Dermis microvascular lymphatic vessel endothelial cell (primary cell): ENCODE data around the gene TAS2R50. TPM values are rescaled to one million over a fixed set of nuclear protein-coding genes. Genes with fewer than 3 reads are reported as not detected.
"Not testable (repeated sequence)": the region's sequence is repeated elsewhere in the genome, so short reads cannot be mapped to it uniquely, and the experiment has no call there.

ENCODE experiments used
- DNase-seq, 2 donors: peaks; one replicate each; pipeline versions ENCODE4 v3.0.0 to v3.0.0-alpha.2; 2010; ENCODE audit warnings: low read depth in 2 of 2
- total RNA-seq: library from RNA; depleted of rRNA; stranded (reverse); fragments of >200 nt; gene quantifications from 2 replicates; pipeline ENCODE4 v1.2.1, GENCODE V29; 2014

TAS2R50 gene, protein sequence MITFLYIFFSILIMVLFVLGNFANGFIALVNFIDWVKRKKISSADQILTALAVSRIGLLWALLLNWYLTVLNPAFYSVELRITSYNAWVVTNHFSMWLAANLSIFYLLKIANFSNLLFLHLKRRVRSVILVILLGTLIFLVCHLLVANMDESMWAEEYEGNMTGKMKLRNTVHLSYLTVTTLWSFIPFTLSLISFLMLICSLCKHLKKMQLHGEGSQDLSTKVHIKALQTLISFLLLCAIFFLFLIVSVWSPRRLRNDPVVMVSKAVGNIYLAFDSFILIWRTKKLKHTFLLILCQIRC
- 1.2 and 1.8 TPM in 2 replicates for total RNA-seq

- no peak for DNase-seq
These were observed at the start of gene TAS2R50 for GRCh38 chr12:10986812-10987211. Gene TAS2R50 (minus strand): TSS chr12:10986912. CDS start chr12:10986860, 52 bp downstream.

- not testable (repeated sequence) for DNase-seq
These were observed 47.2 kb upstream of the TAS2R50 start for GRCh38 chr12:11033959-11034358.

DNA sequence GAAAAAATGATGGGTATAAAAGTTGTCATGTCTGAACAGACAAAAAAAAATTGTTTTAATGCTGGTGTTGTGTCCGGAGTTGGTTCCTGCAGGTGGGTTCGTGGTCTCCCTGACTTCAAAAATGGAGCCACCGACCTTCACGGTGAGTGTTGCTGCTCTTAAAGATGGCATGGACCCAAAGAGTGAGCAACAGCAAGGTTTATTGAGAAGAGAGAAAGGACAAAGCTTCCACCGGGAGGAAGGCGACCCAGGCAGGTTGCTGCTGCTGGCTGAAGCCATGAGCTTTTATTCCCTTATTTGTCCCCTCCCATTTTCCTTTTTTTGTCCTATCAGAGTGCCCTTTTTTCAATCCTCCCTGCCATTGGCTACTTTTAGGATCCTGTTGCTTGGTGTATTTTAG is 44.6 kb upstream of the TAS2R50 start, which contains the start of gene TAS2R31:
TSS of gene TAS2R31 (minus strand) at position 101 of the 400 bp plus-strand sequence. CDS start at position 29, 72 bp downstream.
- no peak for DNase-seq

DNA sequence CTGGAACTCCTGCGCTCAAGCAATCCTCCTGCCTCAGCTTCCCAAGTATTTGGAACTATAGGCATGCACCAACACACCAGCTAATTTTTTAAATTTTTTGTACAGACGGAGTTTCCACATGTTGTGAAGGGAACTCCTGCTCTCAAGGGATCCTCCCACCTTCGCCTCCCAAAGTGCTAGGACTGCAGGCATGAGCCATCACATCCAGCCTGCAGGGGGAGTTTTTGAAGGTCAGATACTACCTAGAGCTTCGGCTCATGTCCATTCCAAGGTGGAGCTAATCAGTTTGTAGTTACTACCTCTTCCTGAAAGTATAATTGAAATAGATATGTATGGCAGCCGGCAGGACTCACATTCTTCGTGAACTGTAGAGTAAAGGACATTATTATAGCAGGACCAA is 39.4 kb upstream of the TAS2R50 start:
- DNase-seq, result no peak

DNA sequence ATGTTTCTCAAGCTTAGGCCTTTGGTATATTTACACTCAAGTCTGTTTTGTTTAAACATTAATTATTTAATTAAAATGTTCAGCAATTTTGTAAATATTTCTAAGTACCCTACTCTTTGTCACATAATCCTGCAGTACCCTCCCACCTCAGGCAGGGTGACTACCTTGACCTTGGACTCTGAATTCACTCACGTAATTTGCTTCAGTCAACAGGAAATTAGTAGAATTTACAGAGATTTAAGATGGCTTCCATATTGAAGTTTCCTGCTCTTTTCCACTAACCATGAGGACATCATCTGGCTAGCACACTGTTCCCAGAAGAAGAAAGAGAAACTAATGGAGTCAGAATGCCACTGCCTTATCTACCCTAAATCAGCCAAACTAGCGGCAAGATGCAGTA is 36.7 kb upstream of the TAS2R50 start:
- no peak for DNase-seq

- no peak for DNase-seq
These were observed 35.8 kb upstream of the TAS2R50 start, which contains the start of gene TAS2R19 for GRCh38 chr12:11022520-11022919. Gene TAS2R19 (minus strand): TSS chr12:11022620. CDS start chr12:11022571, 49 bp downstream.

DNA sequence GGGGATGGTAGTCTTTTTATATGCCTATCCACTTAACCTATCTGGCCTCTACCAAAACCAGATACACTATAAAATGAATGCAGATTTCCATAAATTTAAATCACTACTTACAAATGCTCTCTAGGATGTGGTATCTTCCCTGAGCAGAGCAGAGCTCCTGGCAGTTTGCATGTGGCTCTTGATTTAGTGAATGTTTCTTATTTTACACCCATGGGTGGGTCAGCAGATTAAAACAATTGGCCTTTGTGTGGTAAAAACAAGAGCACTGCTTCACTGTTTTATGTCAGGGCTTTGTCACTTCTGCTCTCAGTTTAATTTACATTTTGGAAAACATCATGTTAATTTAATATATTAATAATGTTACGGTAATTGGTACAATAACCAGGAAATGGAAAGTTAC is 30.2 kb upstream of the TAS2R50 start:
- no peak for DNase-seq

DNA sequence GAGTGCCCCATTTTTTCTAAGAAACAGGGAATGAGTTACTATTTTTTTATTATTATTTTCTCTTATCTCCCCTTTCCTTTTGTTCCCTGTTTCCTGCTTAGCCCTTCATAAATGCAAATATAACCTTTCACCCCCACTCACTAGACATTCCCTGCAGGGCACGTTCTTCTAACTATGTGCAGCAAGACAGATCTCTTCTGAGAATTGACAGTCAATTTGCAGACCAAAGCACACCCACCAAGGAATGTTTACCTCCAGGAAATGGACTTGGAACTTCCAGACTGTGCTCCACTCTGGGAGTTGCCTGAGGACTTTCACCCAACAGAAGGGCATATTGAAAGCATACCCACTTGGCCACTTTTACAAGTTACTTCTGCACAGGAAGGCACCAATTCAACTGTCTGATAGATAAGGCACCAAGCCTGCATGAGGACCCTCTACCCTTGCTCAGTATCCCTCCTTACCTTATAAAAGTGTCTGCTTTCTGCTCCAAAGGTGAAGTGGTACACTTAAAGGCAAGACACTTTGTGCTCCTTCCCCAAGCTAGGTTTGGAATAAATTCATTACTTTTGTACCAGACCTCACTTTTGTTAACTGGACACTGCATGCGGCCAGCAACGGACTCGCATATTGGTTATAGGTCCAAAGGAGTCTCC is 29.2 kb upstream of the TAS2R50 start:
- peak in 1 of 2 donors; percentile 59 for DNase-seq

DNA sequence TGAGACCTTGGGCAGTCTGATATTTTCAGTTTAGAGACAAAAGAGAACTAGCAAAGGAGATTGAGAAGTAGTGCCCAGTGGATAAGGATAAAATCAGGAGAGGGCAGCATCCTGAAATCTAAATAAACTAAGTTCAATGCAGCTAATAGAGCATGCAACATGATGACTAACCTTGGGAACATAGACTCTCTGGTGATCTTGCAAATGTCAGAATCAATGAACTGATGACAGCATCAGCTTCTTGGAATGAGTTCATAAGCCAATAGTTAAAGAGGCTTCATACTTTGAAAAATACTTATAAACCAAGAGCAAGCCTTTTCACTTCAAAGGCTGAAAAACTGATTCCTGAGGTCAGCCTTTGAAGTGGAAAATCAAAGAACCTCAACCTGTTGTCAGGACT is 27.5 kb upstream of the TAS2R50 start:
- DNase-seq, result no peak

DNA sequence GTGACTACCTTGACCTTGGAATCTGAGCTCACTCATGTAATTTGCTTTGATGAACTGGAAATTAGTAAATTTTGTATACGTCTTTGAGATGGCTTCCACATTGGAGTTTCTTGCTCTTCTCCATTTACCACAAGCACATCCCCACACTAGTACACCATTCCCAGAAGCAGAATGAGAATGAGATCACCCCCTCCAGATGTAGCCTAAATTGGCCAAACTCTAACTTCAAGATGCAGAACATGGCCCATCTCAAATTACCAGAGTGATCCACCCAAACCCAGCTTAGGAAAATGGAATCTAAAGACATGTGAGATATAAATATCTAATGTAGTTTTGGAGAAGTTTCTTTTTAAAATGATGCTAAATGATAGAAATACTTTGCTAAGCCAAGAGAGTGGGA is 20.9 kb upstream of the TAS2R50 start:
- DNase-seq, result no peak

DNA sequence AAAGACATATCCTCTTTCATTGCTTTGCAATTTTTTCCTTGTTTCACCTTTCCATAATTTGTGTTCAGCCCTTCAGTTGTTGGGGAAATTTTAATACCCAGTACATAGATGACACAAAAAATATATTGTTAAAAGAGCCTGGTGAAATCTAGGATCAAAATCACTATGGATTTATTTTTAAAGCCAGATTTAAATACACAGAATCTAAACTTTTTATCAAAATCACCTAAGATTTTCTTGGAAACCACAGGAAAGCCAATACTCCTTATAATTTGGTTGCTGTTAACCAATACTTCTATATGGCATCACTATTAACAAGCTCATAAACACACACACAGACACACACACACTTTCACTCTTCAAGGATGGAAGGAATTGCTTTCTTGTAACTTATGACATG is 11.5 kb upstream of the TAS2R50 start, which contains the start of gene TAS2R20:
TSS of gene TAS2R20 (minus strand) at position 101 of the 400 bp plus-strand sequence. CDS start 429 bp downstream, outside the sequence.
- no peak for DNase-seq

- no peak for DNase-seq
These were observed 7.6 kb upstream of the TAS2R50 start for GRCh38 chr12:10994307-10994706.

DNA sequence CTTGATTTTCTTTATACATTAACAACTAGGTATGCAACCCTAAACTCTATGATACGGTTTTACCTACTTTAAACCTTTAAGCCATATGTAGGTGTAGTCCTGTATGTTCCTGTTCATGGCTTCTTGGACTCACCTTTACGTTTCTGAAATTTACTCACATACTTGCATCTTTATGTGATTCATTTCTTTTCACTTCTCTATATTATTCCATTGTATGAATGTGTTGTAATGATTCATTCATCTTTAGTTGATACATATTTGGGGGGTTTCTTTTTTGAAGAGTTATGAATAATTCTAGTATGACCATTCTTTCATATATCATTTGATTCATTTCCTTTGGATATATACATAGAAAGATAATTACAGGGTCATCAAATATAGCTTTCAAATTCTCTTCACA is 2.4 kb upstream of the TAS2R50 start:
- DNase-seq, result no peak

DNA sequence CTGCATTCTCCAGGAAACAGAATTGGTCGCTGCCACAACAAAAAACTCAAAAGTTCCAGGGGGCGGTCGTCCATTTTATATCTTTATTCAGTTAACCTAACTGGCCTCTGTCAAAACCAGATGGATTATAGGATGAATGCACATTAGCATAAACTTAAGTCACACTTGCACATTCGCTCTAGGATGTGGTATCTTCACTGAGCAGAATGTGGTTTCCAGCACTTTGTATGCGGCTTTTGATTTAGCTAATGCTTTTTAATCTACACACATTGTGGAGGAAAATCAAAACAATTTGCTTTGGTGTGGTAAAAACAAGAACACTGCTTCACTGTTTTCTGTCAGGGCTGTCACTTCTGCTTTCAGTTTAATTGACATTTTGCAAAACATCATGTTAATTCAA is 4.5 kb downstream of the TAS2R50 start:
- no peak for DNase-seq

GRCh38 chr12:10974965-10975364 is 11.7 kb downstream of the TAS2R50 start:
- no peak for DNase-seq

DNA sequence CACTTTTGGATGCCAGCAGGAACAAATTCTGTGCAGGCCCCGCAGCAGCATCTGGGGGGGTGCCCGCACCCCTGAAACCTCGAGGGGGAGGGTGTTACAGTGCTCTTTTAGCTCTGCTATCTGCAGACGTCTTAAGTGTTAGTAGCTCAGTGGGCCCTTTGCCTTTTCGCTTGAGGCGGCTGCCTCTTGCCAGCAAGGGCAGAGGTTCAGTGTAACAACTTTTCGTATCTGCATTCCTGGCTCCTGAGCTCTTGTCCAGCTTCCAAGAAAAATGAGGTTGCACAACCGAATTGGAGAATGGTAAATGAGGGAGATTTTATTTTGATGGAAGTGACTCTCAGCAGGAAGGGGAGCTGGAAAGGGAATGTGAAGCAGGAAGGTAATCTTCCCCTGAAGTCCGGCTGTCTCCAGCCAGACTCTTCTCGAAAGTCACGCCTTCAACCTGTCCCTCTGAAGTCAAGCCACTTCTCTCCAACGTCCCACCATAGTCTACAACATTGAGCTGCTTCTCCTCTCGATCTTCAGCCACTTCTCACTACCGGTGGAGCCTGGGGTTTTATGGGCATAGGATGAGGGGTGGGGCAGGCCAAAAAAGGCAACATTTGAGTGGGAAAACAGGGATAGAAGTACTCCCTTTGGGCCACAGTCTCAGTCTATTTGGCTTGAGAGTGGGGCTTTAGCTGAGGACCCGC is 17.8 kb downstream of the TAS2R50 start:
- DNase-seq, result peak; percentile 10 to 50

DNA sequence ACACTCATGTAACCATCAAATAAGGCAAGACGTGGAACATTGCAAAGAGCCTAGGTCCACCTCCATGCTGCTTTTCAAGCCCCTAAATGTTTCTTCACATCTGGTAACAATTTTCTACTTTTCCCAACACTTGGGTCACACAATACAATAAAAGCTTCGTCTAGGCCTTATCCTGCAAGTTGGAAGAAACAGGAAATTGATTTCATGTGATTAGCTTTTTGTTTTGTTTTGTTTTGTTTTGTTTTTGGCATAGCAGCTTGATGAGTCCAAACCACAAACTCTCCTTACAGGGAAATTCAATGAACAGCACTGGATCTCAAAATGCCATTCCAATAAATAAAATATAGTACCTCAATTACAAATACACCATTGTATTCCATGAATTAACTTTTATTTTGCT is 19.3 kb downstream of the TAS2R50 start:
- DNase-seq, result peak in 1 of 2 donors; percentile 63

DNA sequence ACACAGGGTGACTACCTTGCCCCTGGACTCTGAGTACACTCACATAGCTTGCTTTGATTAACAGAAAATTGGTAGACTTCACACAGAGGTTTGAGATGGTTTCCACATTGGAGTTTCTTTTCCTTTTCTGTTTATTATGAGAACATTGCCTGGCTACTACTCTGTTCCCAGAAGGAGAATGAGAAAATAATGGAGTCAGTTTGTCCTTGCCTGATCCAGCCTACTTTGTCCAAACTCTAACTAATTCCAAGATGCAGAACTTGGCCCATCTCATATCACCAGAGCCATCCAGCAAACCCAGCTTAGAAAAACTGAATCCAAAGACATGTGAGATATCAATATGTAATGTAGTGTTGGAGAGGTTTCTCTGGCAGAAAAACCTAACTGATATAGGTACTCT is 20.4 kb downstream of the TAS2R50 start:
- no peak for DNase-seq

- no peak for DNase-seq
These were observed 21.2 kb downstream of the TAS2R50 start for GRCh38 chr12:10965476-10965875.

DNA sequence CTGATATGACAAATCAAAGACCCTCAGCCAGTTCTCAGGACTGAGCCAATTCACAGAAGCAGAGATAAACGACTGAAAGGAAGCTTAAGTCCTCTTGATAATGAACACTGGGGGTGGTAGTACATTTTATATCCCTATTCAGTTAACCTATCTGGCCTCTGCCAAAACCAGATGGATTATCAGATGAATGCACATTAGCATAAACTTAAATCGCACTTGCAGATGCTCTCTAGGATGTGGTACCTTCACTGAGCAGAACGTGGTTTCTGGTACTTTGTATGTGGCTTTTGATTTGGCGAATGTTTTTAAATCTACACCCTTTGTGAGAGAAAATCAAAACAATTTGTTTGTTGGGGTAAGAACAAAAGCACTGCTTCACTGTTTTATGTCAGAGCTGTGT is 26.5 kb downstream of the TAS2R50 start:
- DNase-seq, result no peak

- DNase-seq, result peak; percentile 31 to 48
These were observed 26.9 kb downstream of the TAS2R50 start for GRCh38 chr12:10959804-10960203.

- DNase-seq, result no peak
These were observed 29.0 kb downstream of the TAS2R50 start for GRCh38 chr12:10957741-10958140.
